A549 (cell line): ENCODE data around the gene ATP8B4.

Experiments used
- EP300 ChIP-seq, 2 experiments: fragments of >200 bp; sonication (Bioruptor Twin); formaldehyde crosslinking; IDR thresholded peaks; 2 replicates in 1 of 2; 3 replicates in 1 of 2; pipeline ENCODE4 v1.6.1; 2016 to 2017
- ESRRA ChIP-seq: fragments of 150-350 bp; IDR thresholded peaks from 2 replicates; pipeline ENCODE4 v1.6.1; 2014; ENCODE audit warnings: mild to moderate bottlenecking, low read length, borderline replicate concordance
- HOXA7 ChIP-seq: fragments of 250-450 bp; sonication (Bioruptor Pico); IDR thresholded peaks from 2 replicates; pipeline ENCODE4 v1.5.0; 2020; ENCODE audit warnings: mild to moderate bottlenecking, moderate library complexity
- MYC ChIP-seq: IDR thresholded peaks from 2 replicates; pipeline ENCODE4 v1.6.1; 2012; ENCODE audit warnings: mild to moderate bottlenecking, inconsistent platforms, low read length, improper control_type of control experiment, borderline replicate concordance
- POLR2A ChIP-seq: IDR thresholded peaks from 2 replicates; pipeline ENCODE4 v1.6.1; 2012; ENCODE audit warnings: mild to moderate bottlenecking, low read length
- RAD21 ChIP-seq, 2 experiments: fragments of >200 bp in 1 of 2; sonication (Bioruptor Twin) in 1 of 2; formaldehyde crosslinking in 1 of 2; IDR thresholded peaks in 1 of 2; conservative IDR thresholded peaks in 1 of 2; 2 replicates in 1 of 2; 3 replicates in 1 of 2; pipeline ENCODE4 v1.6.1; 2012 to 2018; ENCODE audit warnings: inconsistent platforms in 1 of 2
- SREBF2 ChIP-seq: fragments of 450-650 bp; IDR thresholded peaks from 2 replicates; pipeline ENCODE4 v1.6.1; 2014; ENCODE audit warnings: mild to moderate bottlenecking, moderate library complexity
- TF ChIP-seq, protein P1 (sequence below): fragments of >200 bp; sonication (Bioruptor Twin); formaldehyde crosslinking; IDR thresholded peaks from 3 replicates; pipeline ENCODE4 v1.5.1; 2016

DNA sequence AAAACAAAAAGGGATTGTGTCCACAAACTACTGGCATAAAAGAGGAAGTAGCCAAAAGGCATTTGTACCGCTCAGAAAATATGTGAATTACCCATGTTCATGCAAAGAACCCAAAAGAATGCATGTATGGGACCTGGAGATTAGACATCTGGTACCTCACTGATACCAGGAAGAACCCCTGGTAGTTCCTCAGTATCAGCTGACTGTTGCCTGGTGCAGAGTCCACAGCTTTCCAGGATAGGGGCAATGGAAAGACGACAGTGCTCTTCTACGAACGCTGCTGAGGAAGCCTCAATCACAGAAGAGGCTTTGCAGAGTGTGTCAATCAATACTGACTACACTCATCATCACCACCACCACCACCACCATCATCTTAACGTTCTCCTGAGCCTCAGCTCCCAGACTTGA, 63.3 kb downstream of the ATP8B4 start:
- no peak for TF ChIP-seq POLR2A
- TF ChIP-seq SREBF2: no peak
- no peak for TF ChIP-seq HOXA7 (CRISPR knock-in tag)
- no peak for TF ChIP-seq MYC
- no peak for TF ChIP-seq RAD21 (conservative IDR thresholded peaks at IDR 0.05 in 1 of 2, IDR thresholded peaks at IDR 0.05 in 1 of 2)
- TF ChIP-seq, protein P1, sequence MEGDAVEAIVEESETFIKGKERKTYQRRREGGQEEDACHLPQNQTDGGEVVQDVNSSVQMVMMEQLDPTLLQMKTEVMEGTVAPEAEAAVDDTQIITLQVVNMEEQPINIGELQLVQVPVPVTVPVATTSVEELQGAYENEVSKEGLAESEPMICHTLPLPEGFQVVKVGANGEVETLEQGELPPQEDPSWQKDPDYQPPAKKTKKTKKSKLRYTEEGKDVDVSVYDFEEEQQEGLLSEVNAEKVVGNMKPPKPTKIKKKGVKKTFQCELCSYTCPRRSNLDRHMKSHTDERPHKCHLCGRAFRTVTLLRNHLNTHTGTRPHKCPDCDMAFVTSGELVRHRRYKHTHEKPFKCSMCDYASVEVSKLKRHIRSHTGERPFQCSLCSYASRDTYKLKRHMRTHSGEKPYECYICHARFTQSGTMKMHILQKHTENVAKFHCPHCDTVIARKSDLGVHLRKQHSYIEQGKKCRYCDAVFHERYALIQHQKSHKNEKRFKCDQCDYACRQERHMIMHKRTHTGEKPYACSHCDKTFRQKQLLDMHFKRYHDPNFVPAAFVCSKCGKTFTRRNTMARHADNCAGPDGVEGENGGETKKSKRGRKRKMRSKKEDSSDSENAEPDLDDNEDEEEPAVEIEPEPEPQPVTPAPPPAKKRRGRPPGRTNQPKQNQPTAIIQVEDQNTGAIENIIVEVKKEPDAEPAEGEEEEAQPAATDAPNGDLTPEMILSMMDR: no peak
- TF ChIP-seq EP300 (IDR thresholded peaks at IDR 0.05): no peak
- TF ChIP-seq ESRRA: no peak
